Stimulated activated CD4-positive, alpha-beta T cell treated with anti-CD3 and anti-CD28 coated beads, Interleukin-12 subunit alpha, Interleukin-12 subunit beta, amount 100 ng/mL, for 24 hours (primary cell): ENCODE measurements around the gene THADA.
"Not testable (repeated sequence)": the region's sequence is repeated elsewhere in the genome, so short reads cannot be mapped to it uniquely, and the experiment has no call there.

ENCODE experiments used
- DNase-seq, 2 experiments: peaks; one replicate each; pipeline ENCODE4 v3.0.0-alpha.2; 2020; ENCODE audit warnings: low read depth in 2 of 2

THADA gene

GRCh38 chr2:43465234-43465633 lies 130.6 kb downstream of the THADA start:
- no peak for DNase-seq

- no peak for DNase-seq
These were observed 131.2 kb downstream of the THADA start for GRCh38 chr2:43464590-43464989.

GRCh38 chr2:43462866-43463641 lies 132.8 kb downstream of the THADA start:
- DNase-seq = no peak

GRCh38 chr2:43461453-43462073 lies 134.3 kb downstream of the THADA start:
- DNase-seq = no peak

- DNase-seq = no peak
These were observed 135.1 kb downstream of the THADA start for GRCh38 chr2:43460611-43461365.

- no peak for DNase-seq
These were observed 135.7 kb downstream of the THADA start for GRCh38 chr2:43460174-43460546.

GRCh38 chr2:43459446-43460173 lies 136.2 kb downstream of the THADA start:
- no peak for DNase-seq

GRCh38 chr2:43458014-43458628 lies 137.7 kb downstream of the THADA start:
- no peak for DNase-seq

- no peak for DNase-seq
These were observed 139.9 kb downstream of the THADA start for GRCh38 chr2:43455731-43456642.

- DNase-seq = no peak
These were observed 140.5 kb downstream of the THADA start for GRCh38 chr2:43455296-43455695.

- DNase-seq = no peak
These were observed 141.0 kb downstream of the THADA start for GRCh38 chr2:43454791-43455190.

GRCh38 chr2:43453179-43454170 lies 142.4 kb downstream of the THADA start:
- DNase-seq = no peak

- no peak for DNase-seq
These were observed 143.5 kb downstream of the THADA start for GRCh38 chr2:43452318-43452731.

GRCh38 chr2:43450617-43451016 lies 145.2 kb downstream of the THADA start:
- DNase-seq = no peak

GRCh38 chr2:43448822-43449110 lies 147.1 kb downstream of the THADA start:
- no peak for DNase-seq

GRCh38 chr2:43448011-43448821 lies 147.6 kb downstream of the THADA start:
- no peak for DNase-seq

- DNase-seq = not testable (repeated sequence)
These were observed 149.1 kb downstream of the THADA start for GRCh38 chr2:43446755-43447154.

- DNase-seq = no peak
These were observed 150.1 kb downstream of the THADA start for GRCh38 chr2:43445781-43446180.
